MV-4-11 (cell line): ENCODE results near the gene SFTPA2.
"Not testable (repeated sequence)": the region's sequence is repeated elsewhere in the genome, so short reads cannot be mapped to it uniquely, and the experiment has no call there.

ENCODE experiments used
- DNase-seq: peaks from one replicate; lab custom pipeline; 2025; lab: John Stamatoyannopoulos, UW

Gene SFTPA2

DNA sequence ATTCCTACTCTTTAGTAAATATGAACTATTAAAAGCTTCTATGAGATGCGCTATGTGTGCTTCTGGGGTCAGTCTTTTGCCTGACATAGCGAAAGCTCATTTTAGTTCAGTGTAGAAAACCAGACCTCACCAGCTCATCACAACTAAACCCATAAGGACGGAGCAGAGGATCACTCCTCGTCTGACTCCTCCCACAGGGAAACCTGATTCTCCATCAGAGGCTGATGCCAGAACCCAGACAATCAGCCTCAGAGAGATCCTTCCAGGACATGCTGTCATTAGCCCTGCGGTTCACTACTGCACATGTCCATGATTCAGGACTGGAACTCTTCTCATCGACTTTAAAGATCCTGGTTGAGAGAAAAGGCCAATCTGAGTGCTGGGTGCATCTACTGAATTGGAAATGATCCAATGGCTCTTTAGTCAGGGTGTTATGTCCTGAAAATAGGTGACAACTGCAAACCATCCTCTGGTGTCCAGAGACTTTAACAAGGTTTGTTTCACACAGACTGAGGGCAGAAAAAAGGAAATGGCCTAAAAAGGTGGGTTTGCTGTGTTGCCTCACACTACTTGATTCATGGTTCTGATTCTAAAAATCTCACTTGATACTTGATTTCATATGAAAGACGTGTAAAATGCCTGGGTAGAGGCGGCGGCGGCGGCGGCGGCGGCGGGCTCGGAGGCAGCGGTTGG lies 48.2 kb downstream of the SFTPA2 start, which contains the start of gene EIF5AL1:
EIF5AL1 (plus strand) TSS at position 643 of the 693 bp plus-strand sequence. CDS start 117 bp downstream, outside the sequence.
- DNase-seq, result not testable (repeated sequence)

DNA sequence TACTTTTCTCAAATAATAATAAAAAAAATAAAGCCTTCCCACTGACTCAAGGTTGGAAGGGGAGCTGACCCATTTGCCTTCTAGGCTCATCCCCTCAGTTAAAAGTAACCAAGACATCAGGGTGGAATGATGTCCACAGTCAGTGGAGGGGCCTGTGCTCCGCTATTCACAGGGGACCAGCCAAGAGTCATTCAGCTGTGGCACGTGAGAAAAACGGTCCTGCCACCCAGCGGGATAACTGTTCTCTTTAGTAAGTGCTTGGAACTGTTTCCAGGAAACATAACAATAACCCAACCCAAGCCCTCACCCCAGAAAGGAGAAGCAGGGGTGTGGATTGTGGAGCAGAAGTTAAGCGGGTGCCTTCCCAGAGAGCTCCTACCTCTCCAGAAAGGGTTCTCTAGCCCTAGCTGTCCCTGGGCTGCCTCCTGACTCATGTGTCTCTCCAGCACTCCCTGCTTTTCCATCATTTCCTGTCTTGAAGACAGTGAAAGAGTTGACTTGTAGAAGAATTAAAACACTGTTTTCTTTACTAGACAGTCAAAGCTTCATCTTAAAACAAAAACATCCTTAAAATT lies 50.2 kb downstream of the SFTPA2 start:
- DNase-seq, result not testable (repeated sequence)

DNA sequence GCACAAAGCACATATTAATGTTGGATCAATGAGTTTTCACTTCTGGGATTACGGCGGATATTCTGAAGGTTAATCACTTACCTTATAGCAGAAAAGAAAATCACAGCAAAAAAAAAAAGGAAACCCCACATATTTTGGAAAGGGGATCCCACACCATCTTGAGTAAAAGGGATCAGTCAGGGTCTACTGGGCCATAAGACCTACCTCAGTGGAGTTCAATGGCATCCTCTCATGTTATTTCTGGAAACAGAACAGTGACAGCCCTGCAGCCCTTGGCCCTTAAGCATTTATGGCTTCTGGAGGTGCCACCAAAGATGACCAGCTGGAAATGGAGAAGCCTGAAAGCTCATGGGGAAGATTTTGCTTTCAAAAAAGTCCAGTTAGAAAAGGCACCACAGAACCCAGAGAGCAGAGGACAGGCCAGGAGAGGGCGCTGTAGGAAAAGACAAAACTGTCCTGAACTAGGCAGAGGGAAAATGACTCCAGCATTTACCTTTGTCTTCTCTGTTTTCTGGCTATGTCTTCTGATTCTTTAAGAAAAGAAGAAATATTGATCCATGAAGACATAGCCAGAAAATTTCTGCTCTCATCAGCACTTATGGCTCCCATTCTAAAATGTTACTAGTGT lies 50.8 kb downstream of the SFTPA2 start:
- DNase-seq, result not testable (repeated sequence)

DNA sequence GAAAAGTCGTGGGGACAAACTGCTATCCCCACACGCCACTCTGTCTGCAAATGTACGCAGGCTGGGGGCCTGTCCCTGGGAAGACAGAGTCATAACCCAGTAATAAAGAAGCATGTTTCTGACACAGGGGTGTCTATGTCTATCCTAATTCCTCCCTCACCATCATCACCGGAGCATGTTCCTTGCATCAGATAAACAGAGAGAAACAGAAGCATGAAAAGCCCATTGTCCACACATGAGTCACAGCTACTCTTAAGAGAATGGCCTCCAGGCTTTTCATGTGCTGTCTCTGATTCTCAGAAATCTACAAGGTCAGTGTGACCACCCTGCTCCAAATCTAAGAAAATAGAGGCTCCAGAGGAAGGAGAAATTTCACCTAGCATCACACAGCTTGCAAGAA lies 52.0 kb downstream of the SFTPA2 start:
- not testable (repeated sequence) for DNase-seq

DNA sequence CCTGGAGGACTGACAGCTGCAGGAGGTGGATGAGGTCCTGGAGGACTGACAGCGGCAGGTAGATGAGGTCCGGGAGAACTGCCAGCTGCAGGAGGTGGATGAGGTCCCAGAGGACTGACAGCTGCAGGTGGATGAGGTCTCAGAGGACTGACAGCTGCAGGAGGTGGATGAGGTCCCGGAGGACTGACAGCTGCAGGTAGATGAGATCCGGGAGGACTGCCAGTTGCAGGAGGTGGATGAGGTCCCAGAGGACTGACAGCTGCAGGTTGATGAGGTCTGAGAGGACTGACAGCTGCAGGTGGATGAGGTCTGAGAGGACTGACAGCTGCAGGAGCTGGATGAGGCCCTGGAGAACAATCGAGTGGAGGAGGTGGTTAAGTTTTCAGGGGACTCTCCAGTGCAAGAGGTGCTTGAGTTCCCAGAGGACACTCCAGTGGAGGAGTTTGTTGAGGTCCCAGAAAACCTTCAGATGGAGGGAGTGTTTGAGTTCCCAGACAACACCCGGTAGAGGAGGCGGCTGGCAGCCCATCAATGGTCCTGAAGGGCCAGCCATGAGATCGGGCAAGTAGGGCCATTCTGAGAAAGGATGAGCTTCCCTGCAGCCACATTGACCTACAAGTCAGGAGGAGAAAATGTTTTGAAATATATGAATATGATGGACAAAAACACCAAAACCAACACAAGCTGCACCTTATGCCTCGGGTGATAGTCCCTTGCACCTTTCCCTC lies 52.6 kb downstream of the SFTPA2 start:
- DNase-seq, result no peak
